Ovary (tissue), 3 donors: ENCODE results near the gene RPUSD3.
A peak's percentile ranks its signal among the peaks of the same experiment; 100 is the strongest.
"Not testable (repeated sequence)": the region's sequence is repeated elsewhere in the genome, so short reads cannot be mapped to it uniquely, and the experiment has no call there.

Experiments
- EP300 ChIP-seq: sonication (generic); formaldehyde crosslinking; IDR thresholded peaks from one replicate; pipeline ENCODE4 v1.6.1; 2017; ENCODE audit warnings: antibody characterized with exemption
- POLR2A ChIP-seq: fragments of 450-650 bp; IDR thresholded peaks from one replicate; pipeline ENCODE4 v1.6.1; 2017; ENCODE audit warnings: antibody characterized with exemption, mild to moderate bottlenecking, moderate library complexity
- TF ChIP-seq, protein P1 (sequence below), 3 donors: fragments of 450-650 bp in 2 of 3; fragments of 200-600 bp in 1 of 3; IDR thresholded peaks; one replicate each; pipeline versions ENCODE4 v1.5.1 to v1.8.0; 2016 to 2022; ENCODE audit warnings: antibody characterized with exemption in 3 of 3, mild to moderate bottlenecking in 1 of 3
- donor health status: DM: no; HTN: no; CAD: no.

DNA sequence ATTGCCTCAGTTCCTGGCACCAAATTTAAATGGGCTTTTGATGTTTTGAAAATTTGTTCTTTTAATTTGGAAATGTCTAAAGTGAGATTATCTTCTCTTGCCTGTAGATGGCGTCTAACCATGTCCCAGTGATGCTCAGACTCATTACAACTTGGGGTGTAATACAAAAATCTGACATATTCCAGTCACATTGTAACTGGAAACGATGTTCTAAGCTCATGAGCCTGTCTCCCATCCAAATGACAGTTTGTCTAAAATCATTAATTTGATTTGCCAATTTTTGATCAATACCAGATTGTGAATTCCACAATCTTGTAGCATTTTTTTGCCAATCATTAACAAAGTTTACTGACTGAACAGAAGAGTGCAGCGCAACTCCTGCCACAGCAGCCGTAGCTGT lies 5.1 kb upstream of the RPUSD3 start:
- TF ChIP-seq, protein P1, sequence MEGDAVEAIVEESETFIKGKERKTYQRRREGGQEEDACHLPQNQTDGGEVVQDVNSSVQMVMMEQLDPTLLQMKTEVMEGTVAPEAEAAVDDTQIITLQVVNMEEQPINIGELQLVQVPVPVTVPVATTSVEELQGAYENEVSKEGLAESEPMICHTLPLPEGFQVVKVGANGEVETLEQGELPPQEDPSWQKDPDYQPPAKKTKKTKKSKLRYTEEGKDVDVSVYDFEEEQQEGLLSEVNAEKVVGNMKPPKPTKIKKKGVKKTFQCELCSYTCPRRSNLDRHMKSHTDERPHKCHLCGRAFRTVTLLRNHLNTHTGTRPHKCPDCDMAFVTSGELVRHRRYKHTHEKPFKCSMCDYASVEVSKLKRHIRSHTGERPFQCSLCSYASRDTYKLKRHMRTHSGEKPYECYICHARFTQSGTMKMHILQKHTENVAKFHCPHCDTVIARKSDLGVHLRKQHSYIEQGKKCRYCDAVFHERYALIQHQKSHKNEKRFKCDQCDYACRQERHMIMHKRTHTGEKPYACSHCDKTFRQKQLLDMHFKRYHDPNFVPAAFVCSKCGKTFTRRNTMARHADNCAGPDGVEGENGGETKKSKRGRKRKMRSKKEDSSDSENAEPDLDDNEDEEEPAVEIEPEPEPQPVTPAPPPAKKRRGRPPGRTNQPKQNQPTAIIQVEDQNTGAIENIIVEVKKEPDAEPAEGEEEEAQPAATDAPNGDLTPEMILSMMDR (IDR thresholded peaks at IDR 0.05), result peak in 1 of 3 donors; percentile 49
- TF ChIP-seq POLR2A, EP300: not testable (repeated sequence)
